Mammary epithelial cell (primary cell): ENCODE results near the gene CHKA.

Experiments
- CTCF ChIP-seq, 2 donors: IDR thresholded peaks in 1 of 2; conservative IDR thresholded peaks in 1 of 2; 2 replicates each; pipeline ENCODE4 v1.5.1; 2011 to 2012; ENCODE audit warnings: inconsistent platforms in 2 of 2, low read length in 2 of 2, mild to moderate bottlenecking in 2 of 2, control low read depth in 1 of 2, low read depth in 1 of 2; ENCODE audit not compliant: insufficient read depth in 1 of 2; ENCODE audit errors: extremely low read depth in 1 of 2
- EZH2 ChIP-seq: IDR thresholded peaks from 2 replicates; pipeline ENCODE4 v1.6.1; 2012; ENCODE audit warnings: low read length, inconsistent platforms, borderline replicate concordance

GRCh38 chr11:68146704-68147474, 25.7 kb upstream of the CHKA start:
- no peak for TF ChIP-seq CTCF (conservative IDR thresholded peaks at IDR 0.05 in 1 of 2, IDR thresholded peaks at IDR 0.05 in 1 of 2; ENCODE audit: extremely low read depth in 1 of 2, insufficient read depth in 1 of 2, low read depth in 1 of 2, low read length in 2 of 2)
- no peak for TF ChIP-seq EZH2
